B cell (primary cell): ENCODE measurements around the gene CXXC4.

Experiments used
- EZH2 ChIP-seq: IDR thresholded peaks from 2 replicates; pipeline ENCODE4 v1.6.1; 2012; ENCODE audit warnings: borderline replicate concordance, low read depth, mild to moderate bottlenecking, moderate library complexity, low read length; ENCODE audit not compliant: insufficient read depth, poor library complexity, severe bottlenecking
- TF ChIP-seq, protein P1 (sequence below): fragments of 200-600 bp; IDR thresholded peaks from one replicate; pipeline ENCODE4 v1.8.0; 2022; ENCODE audit warnings: antibody characterized with exemption, mild to moderate bottlenecking

GRCh38 chr4:104444685-104445084 lies 50.0 kb downstream of the CXXC4 start:
- TF ChIP-seq, protein P1, sequence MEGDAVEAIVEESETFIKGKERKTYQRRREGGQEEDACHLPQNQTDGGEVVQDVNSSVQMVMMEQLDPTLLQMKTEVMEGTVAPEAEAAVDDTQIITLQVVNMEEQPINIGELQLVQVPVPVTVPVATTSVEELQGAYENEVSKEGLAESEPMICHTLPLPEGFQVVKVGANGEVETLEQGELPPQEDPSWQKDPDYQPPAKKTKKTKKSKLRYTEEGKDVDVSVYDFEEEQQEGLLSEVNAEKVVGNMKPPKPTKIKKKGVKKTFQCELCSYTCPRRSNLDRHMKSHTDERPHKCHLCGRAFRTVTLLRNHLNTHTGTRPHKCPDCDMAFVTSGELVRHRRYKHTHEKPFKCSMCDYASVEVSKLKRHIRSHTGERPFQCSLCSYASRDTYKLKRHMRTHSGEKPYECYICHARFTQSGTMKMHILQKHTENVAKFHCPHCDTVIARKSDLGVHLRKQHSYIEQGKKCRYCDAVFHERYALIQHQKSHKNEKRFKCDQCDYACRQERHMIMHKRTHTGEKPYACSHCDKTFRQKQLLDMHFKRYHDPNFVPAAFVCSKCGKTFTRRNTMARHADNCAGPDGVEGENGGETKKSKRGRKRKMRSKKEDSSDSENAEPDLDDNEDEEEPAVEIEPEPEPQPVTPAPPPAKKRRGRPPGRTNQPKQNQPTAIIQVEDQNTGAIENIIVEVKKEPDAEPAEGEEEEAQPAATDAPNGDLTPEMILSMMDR: no peak
- TF ChIP-seq EZH2: no peak
